K562 (cell line): ENCODE measurements around the gene CHRND. TPM values are rescaled to one million over a fixed set of nuclear protein-coding genes. Genes with fewer than 3 reads are reported as not detected.

Experiments used
- ATAC-seq: fragments of 200-7000 bp; cut with Tn5 transposase; 3 replicates; pipeline ENCODE4 v1.9.1; 2020; ENCODE audit warnings: moderate library complexity
- BruUV-seq: library from RNA; stranded (reverse); fragments of 400-500 nt; replicated peaks from 2 replicates; lab custom pipeline; 2021; lab: Mats Ljungman, UMichigan
- CTCF ChIA-PET: fragments of 300-600 bp; formaldehyde crosslinking; extraction: SDS; loops from one replicate; lab custom pipeline; 2021; ENCODE audit warnings: low intra/inter-chr PET ratio; lab: Yijun Ruan, JAX
- POLR2A ChIA-PET: fragments of 300-600, 350-650 bp; sonication (Branson Sonifier 250); formaldehyde crosslinking; extraction: SDS; loops from one replicate; lab custom pipeline; 2021; ENCODE audit warnings: antibody characterized with exemption, inconsistent platforms; lab: Yijun Ruan, JAX
- DNase-seq, 4 experiments: peaks; one replicate each; pipeline versions ENCODE4 v3.0.0 to v3.0.0-alpha.2; 2011 to 2018; ENCODE audit warnings: low spot score in 3 of 4, mixed read lengths in 3 of 4; ENCODE audit errors: extremely low read depth in 1 of 4
- FAIRE-seq: peaks from 2 replicates; lab custom pipeline; 2011; peaks lifted over from hg19 to GRCh38; lab: Jason Lieb, UNC
- H2AFZ ChIP-seq: 2 replicates; pipeline ENCODE4 v1.6.0; 2011; ENCODE audit warnings: low read depth, low read length, control low read depth, inconsistent platforms
- H3K27ac ChIP-seq: fragments of 200-600 bp; 3 replicates; pipeline ENCODE4 v1.8.0; 2011; ENCODE audit warnings: low read depth, mild to moderate bottlenecking, control low read depth, inconsistent platforms, low read length, moderate library complexity, mixed read lengths; ENCODE audit errors: extremely low read depth
- H3K27me3 ChIP-seq, 2 experiments: fragments of 300-600 bp in 1 of 2; 2 replicates in 1 of 2; 3 replicates in 1 of 2; pipeline versions ENCODE4 v1.6.0 to v1.8.0; 2011; ENCODE audit warnings: inconsistent platforms in 2 of 2, low read length in 2 of 2, mild to moderate bottlenecking in 1 of 2, mixed read lengths in 1 of 2, moderate library complexity in 1 of 2; ENCODE audit not compliant: control insufficient read depth in 2 of 2, insufficient read depth in 2 of 2
- H3K36me3 ChIP-seq: fragments of 300-600 bp; 3 replicates; pipeline ENCODE4 v1.8.0; 2011; ENCODE audit warnings: mild to moderate bottlenecking, low read length, inconsistent platforms; ENCODE audit not compliant: control insufficient read depth, insufficient read depth
- H3K4me1 ChIP-seq, 2 experiments: fragments of 200-600 bp in 1 of 2; replicated peaks in 1 of 2; 2 replicates in 1 of 2; 3 replicates in 1 of 2; pipeline versions ENCODE4 v1.5.1 to v1.8.0; 2011; ENCODE audit warnings: inconsistent platforms in 2 of 2, low read length in 2 of 2, mild to moderate bottlenecking in 1 of 2, mixed read lengths in 1 of 2, moderate library complexity in 1 of 2; ENCODE audit not compliant: control insufficient read depth in 2 of 2, insufficient read depth in 2 of 2
- H3K4me2 ChIP-seq: 2 replicates; pipeline ENCODE4 v1.6.1; 2011; ENCODE audit warnings: low read length, control low read depth, inconsistent platforms, mixed read lengths; ENCODE audit not compliant: insufficient read depth
- H3K4me3 ChIP-seq: fragments of 200-600 bp; sonication (generic), shearing (Covaris generic); 2 replicates; pipeline ENCODE4 v1.5.1; 2016; ENCODE audit warnings: control low read depth, inconsistent platforms
- H3K79me2 ChIP-seq: fragments of 200-600 bp; 3 replicates; pipeline ENCODE4 v1.8.0; 2011; ENCODE audit warnings: low read length, inconsistent platforms; ENCODE audit not compliant: control insufficient read depth, insufficient read depth
- H3K9ac ChIP-seq, 2 experiments: 2 replicates each; pipeline versions ENCODE4 v1.6.0 to v1.6.1; 2011; ENCODE audit warnings: low read depth in 2 of 2, low read length in 2 of 2, control low read depth in 1 of 2, inconsistent platforms in 1 of 2, mild to moderate bottlenecking in 1 of 2, mixed read lengths in 1 of 2; ENCODE audit not compliant: insufficient read depth in 1 of 2
- H3K9me1 ChIP-seq: one replicate; pipeline ENCODE4 v1.6.0; 2011; ENCODE audit warnings: inconsistent platforms, mild to moderate bottlenecking, low read length, moderate library complexity; ENCODE audit not compliant: control insufficient read depth, insufficient read depth
- H3K9me3 ChIP-seq: replicated peaks from 2 replicates; pipeline ENCODE4 v1.5.1; 2011; ENCODE audit warnings: low read depth, low read length, inconsistent platforms; ENCODE audit not compliant: control insufficient read depth, insufficient read depth
- H4K20me1 ChIP-seq: replicated peaks from 2 replicates; pipeline ENCODE4 v1.6.1; 2011; ENCODE audit warnings: low read length, inconsistent platforms, mixed read lengths; ENCODE audit not compliant: control insufficient read depth, insufficient read depth
- ARID3A ChIP-seq: IDR thresholded peaks from 2 replicates; pipeline ENCODE4 v1.6.1; 2012; ENCODE audit warnings: low read depth, low read length, improper control_type of control experiment, borderline replicate concordance
- CREM ChIP-seq: IDR thresholded peaks from 2 replicates; pipeline ENCODE4 v1.6.1; 2014; ENCODE audit warnings: antibody characterized with exemption, low read depth
- GTF2F1 ChIP-seq: IDR thresholded peaks from 2 replicates; pipeline ENCODE4 v1.6.1; 2011; ENCODE audit warnings: low read depth, low read length, improper control_type of control experiment
- JUN ChIP-seq, 2 experiments: sonication (generic) in 1 of 2; formaldehyde crosslinking in 1 of 2; IDR thresholded peaks; 2 replicates each; pipeline versions ENCODE4 v1.6.1 to v1.8.0; 2012 to 2022; ENCODE audit warnings: borderline replicate concordance in 2 of 2, mild to moderate bottlenecking in 2 of 2, improper control_type of control experiment in 1 of 2, low read depth in 1 of 2, low read length in 1 of 2, missing genetic modification reagents in 1 of 2
- KDM5B ChIP-seq: fragments of 200-600 bp; sonication (generic); IDR thresholded peaks from 2 replicates; pipeline ENCODE4 v1.6.1; 2012; ENCODE audit warnings: low read depth, mild to moderate bottlenecking, moderate library complexity, low read length, control low read depth, inconsistent platforms; ENCODE audit not compliant: insufficient replicate concordance
- LCOR ChIP-seq: sonication (generic); formaldehyde crosslinking; IDR thresholded peaks from 2 replicates; pipeline ENCODE4 v1.8.0; 2022; ENCODE audit warnings: mild to moderate bottlenecking, missing genetic modification reagents
- MAX ChIP-seq: sonication (generic); formaldehyde crosslinking; IDR thresholded peaks from 2 replicates; pipeline ENCODE4 v1.9.0; 2022; ENCODE audit warnings: mild to moderate bottlenecking, missing genetic modification reagents
- NR3C1 ChIP-seq: sonication (generic); formaldehyde crosslinking; IDR thresholded peaks from 2 replicates; pipeline ENCODE4 v1.8.1; 2022; ENCODE audit warnings: missing genetic modification reagents
- PCBP2 ChIP-seq: fragments of 200-400 bp; formaldehyde crosslinking; IDR thresholded peaks from 2 replicates; pipeline ENCODE4 v1.6.1; 2018; ENCODE audit warnings: low read length, low read depth, mild to moderate bottlenecking, moderate library complexity; ENCODE audit not compliant: poor library complexity, severe bottlenecking
- POLR3G ChIP-seq: IDR thresholded peaks from 2 replicates; pipeline ENCODE4 v1.6.1; 2011; ENCODE audit not compliant: insufficient read length, insufficient replicate concordance; ENCODE audit errors: extremely low read depth
- TARDBP ChIP-seq: fragments of 450-650 bp; IDR thresholded peaks from 2 replicates; pipeline ENCODE4 v1.6.1; 2016
- ZBTB17 ChIP-seq: fragments of 450-650 bp; formaldehyde crosslinking; IDR thresholded peaks from 2 replicates; pipeline ENCODE4 v1.4.0; 2020; ENCODE audit warnings: mild to moderate bottlenecking
- ZNF239 ChIP-seq: fragments of 250-450 bp; sonication (Bioruptor Pico); IDR thresholded peaks from 2 replicates; pipeline ENCODE4 v1.4.0; 2020; ENCODE audit warnings: mild to moderate bottlenecking
- ZNF277 ChIP-seq: fragments of 250-450 bp; sonication (Bioruptor Pico); IDR thresholded peaks from 2 replicates; pipeline ENCODE4 v1.8.0; 2022; ENCODE audit warnings: inconsistent platforms, mild to moderate bottlenecking, moderate library complexity, borderline replicate concordance
- WGBS: fragments of 100-300 bp; shearing (Covaris generic); methylation state at CpG from one replicate; pipeline ENCODE4 v1.1.6; 2016; ENCODE audit warnings: low coverage, mixed read lengths; ENCODE audit not compliant: insufficient coverage; ENCODE audit errors: missing lambda C conversion rate; 5-methylcytosine and 5-hydroxymethylcytosine counted together
- in situ Hi-C: fragments of 300-500 bp; cut with MboI; formaldehyde crosslinking; loops from 4 replicates; pipeline ENCODE4 v1.15.0; 2018; ENCODE audit warnings: inconsistent platforms, mixed read lengths
- intact Hi-C: fragments of 100-400 bp; cut with micrococcal nuclease; formaldehyde crosslinking; loops from 2 replicates; pipeline ENCODE4 v1.14.2; 2022
- polyA plus RNA-seq, 8 experiments: library from polyadenylated mRNA; depleted of rRNA in 4 of 8; stranded (reverse) in 5 of 8; unstranded in 3 of 8; fragments of >200 nt; fragmentation: Nextera tagmentation in 2 of 8; fragmentation: Illumina TruSeq in 1 of 8; extraction: Ambion mirVana in 2 of 8; extraction: Trizol in 1 of 8; gene quantifications; 2 replicates each; pipeline versions ENCODE4 v1.2.1 to v1.2.3, GENCODE V29; 2011 to 2014; ENCODE audit warnings: inconsistent platforms in 1 of 8, missing spikeins in 1 of 8
- total RNA-seq, 7 experiments: library from RNA; depleted of rRNA in 6 of 7; stranded (reverse); fragments of >200 nt in 6 of 7; fragmentation: Illumina TruSeq in 2 of 7; extraction: Trizol in 2 of 7; gene quantifications; 2 replicates each; pipeline versions ENCODE4 v1.2.1 to v1.2.3, GENCODE V29; 2011 to 2021; ENCODE audit warnings: low replicate concordance in 1 of 7
- TF ChIP-seq, protein P1 (sequence below): fragments of 450-650 bp; formaldehyde crosslinking; IDR thresholded peaks from 2 replicates; pipeline ENCODE4 v1.4.0; 2022; ENCODE audit warnings: missing genetic modification characterization

The CHRND gene
- total and polyA plus RNA-seq, 9 of the 15 experiments (the other 6 are each of a cell fraction or from before 2014, with no cell fraction given): not detected

GRCh38 chr2:232505856-232506255 lies 20.1 kb upstream of the CHRND start (continued):
- TF ChIP-seq ZBTB17 (CRISPR knock-in tag) (no peak), CREM (no peak), MAX (no peak), ZNF239 (CRISPR knock-in tag) (no peak), TARDBP (no peak), POLR3G (no peak), NR3C1 (CRISPR knock-in tag) (no peak), ZNF277 (CRISPR knock-in tag) (no peak)
- TF ChIP-seq, protein P1, sequence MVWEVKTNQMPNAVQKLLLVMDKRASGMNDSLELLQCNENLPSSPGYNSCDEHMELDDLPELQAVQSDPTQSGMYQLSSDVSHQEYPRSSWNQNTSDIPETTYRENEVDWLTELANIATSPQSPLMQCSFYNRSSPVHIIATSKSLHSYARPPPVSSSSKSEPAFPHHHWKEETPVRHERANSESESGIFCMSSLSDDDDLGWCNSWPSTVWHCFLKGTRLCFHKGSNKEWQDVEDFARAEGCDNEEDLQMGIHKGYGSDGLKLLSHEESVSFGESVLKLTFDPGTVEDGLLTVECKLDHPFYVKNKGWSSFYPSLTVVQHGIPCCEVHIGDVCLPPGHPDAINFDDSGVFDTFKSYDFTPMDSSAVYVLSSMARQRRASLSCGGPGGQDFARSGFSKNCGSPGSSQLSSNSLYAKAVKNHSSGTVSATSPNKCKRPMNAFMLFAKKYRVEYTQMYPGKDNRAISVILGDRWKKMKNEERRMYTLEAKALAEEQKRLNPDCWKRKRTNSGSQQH (CRISPR knock-in tag): no peak
- TF ChIP-seq, all 486 proteins: peak for 0

GRCh38 chr2:232506709-232507108 lies 19.3 kb upstream of the CHRND start:
- H3K9me3 ChIP-seq: no peaks in the 10 kb centered on the region
- intact Hi-C loops (no loop called here), in situ Hi-C loops (no loop called here)
- ATAC-seq (peak; percentile 34; the same call in 1 of the 3 replicates), FAIRE-seq (no peak), DNase-seq (no peak)
- H3K4me3 ChIP-seq: no peak overlapping the region
- H3K27ac ChIP-seq: no peak overlapping the region
- H3K9ac ChIP-seq: no peak overlapping the region
- no peaks in the 10 kb centered on the region for H3K36me3 ChIP-seq
- no peaks in the 10 kb centered on the region for H3K79me2 ChIP-seq
- H3K27me3 ChIP-seq: peaks cover 3 to 51% of the 10 kb centered on the region in 2 experiments; a peak in 2 of 5 replicates
- BruUV-seq: no TSS peak
- no peaks in the 10 kb centered on the region for H4K20me1 ChIP-seq
- H3K4me2 ChIP-seq: no peak overlapping the region
- peaks cover 0 to 13% of the 10 kb centered on the region in 2 experiments; a peak in 2 of 5 replicates for H3K4me1 ChIP-seq
- POLR2A ChIA-PET: interaction anchor here (0.7 kb wide), 1 partner anchor 14 kb away, joined by 3 read pairs; no protein-coding TSS in a partner anchor
- CTCF ChIA-PET: no interaction called here
- no peaks in the 10 kb centered on the region for H3K9me1 ChIP-seq
- WGBS: 6% methylated on average over 3 of the region's 4 CpGs
- H2AFZ ChIP-seq: no peak overlapping the region
- no peak for TF ChIP-seq LCOR (CRISPR knock-in tag)
- TF ChIP-seq JUN (IDR thresholded peaks at IDR 0.05; ENCODE audit: borderline replicate concordance, low read depth, low read length): no peak
- TF ChIP-seq JUN (CRISPR knock-in tag; IDR thresholded peaks at IDR 0.05; ENCODE audit: borderline replicate concordance): no peak
- TF ChIP-seq GTF2F1: no peak
- TF ChIP-seq ARID3A: no peak
- TF ChIP-seq PCBP2: no peak
- TF ChIP-seq KDM5B: no peak
